Immature natural killer cell (primary cell): Measurements from ENCODE around the gene CCDC69. TPM values are rescaled to one million over a fixed set of nuclear protein-coding genes. Genes with fewer than 3 reads are reported as not detected.
"Not testable (repeated sequence)": the region's sequence is repeated elsewhere in the genome, so short reads cannot be mapped to it uniquely, and the experiment has no call there.

Experiments
- DNase-seq, 3 donors: peaks; one replicate each; pipeline ENCODE4 v3.0.0; 2022; ENCODE audit warnings: mixed read lengths in 1 of 3
- H3K27ac Mint-ChIP-seq, 6 donors: one replicate each; pipeline ENCODE4 v1.8.0; 2020; ENCODE audit warnings: mixed read lengths in 6 of 6, mild to moderate bottlenecking in 5 of 6, inconsistent platforms in 4 of 6, moderate library complexity in 3 of 6
- H3K27me3 Mint-ChIP-seq, 3 donors: one replicate each; pipeline ENCODE4 v1.8.0; 2020 to 2021; ENCODE audit warnings: low read depth in 3 of 3, mild to moderate bottlenecking in 3 of 3, mixed read lengths in 3 of 3, moderate library complexity in 3 of 3, inconsistent platforms in 1 of 3
- H3K36me3 Mint-ChIP-seq, 3 donors: one replicate each; pipeline ENCODE4 v1.8.0; 2020; ENCODE audit warnings: mixed read lengths in 3 of 3, inconsistent platforms in 2 of 3, mild to moderate bottlenecking in 2 of 3
- H3K4me1 Mint-ChIP-seq, 2 donors: one replicate each; pipeline ENCODE4 v1.8.0; 2020; ENCODE audit warnings: inconsistent platforms in 2 of 2, mild to moderate bottlenecking in 2 of 2, mixed read lengths in 2 of 2, moderate library complexity in 1 of 2
- H3K4me3 Mint-ChIP-seq, 5 donors: one replicate each; pipeline ENCODE4 v1.8.0; 2020; ENCODE audit warnings: mild to moderate bottlenecking in 5 of 5, mixed read lengths in 5 of 5, inconsistent platforms in 3 of 5, moderate library complexity in 3 of 5
- H3K9me3 Mint-ChIP-seq, 6 donors: one replicate each; pipeline ENCODE4 v1.8.0; 2020; ENCODE audit warnings: mild to moderate bottlenecking in 6 of 6, mixed read lengths in 6 of 6, inconsistent platforms in 4 of 6, moderate library complexity in 3 of 6
- polyA plus RNA-seq, 3 donors: library from polyadenylated mRNA; unstranded; fragments of 300-500 nt; fragmentation: Illumina TruSeq; gene quantifications; one replicate each; pipeline ENCODE4 v1.2.3, GENCODE V29; 2021

The CCDC69 gene
- polyA plus RNA-seq, 3 donors from 2014 or later = 88.1 to 256 (median 149) TPM

- no peaks in the 10 kb centered on the region for H3K27me3 Mint-ChIP-seq
- peaks cover 4 to 20% (median 8%) of the 10 kb centered on the region in 3 donors for H3K36me3 Mint-ChIP-seq
- H3K9me3 Mint-ChIP-seq = no peaks in the 10 kb centered on the region
Observed at GRCh38 chr5:151178372-151178771, 45.5 kb downstream of the CCDC69 start.

GRCh38 chr5:151176268-151176667 is 47.6 kb downstream of the CCDC69 start:
- H3K36me3 Mint-ChIP-seq = peaks cover 0 to 12% (median 5%) of the 10 kb centered on the region in 3 donors
- H3K4me3 Mint-ChIP-seq, H3K27me3 Mint-ChIP-seq, DNase-seq, H3K9me3 Mint-ChIP-seq: not testable (repeated sequence)
- H3K27ac Mint-ChIP-seq = peak overlapping the region in 1 of 6 donors; percentile 28
- peaks cover 3 to 18% of the 10 kb centered on the region in 2 donors for H3K4me1 Mint-ChIP-seq

More at GRCh38 chr5:151178372-151178771, 45.5 kb downstream of the CCDC69 start:
- peak overlapping the region in 5 of 6 donors; percentile 12 to 68 (median 62) for H3K27ac Mint-ChIP-seq
- H3K4me1 Mint-ChIP-seq = peaks cover 0 to 8% of the 10 kb centered on the region in 2 donors
- DNase-seq = no peak
- H3K4me3 Mint-ChIP-seq = no peak overlapping the region

- Mint-ChIP-seq H3K27ac (peak overlapping the region in 2 of 6 donors; percentile 57 to 75), H3K4me3 (no peak overlapping the region), H3K4me1 (peaks cover 6 to 20% of the 10 kb centered on the region in 2 donors), H3K9me3 (no peaks in the 10 kb centered on the region), H3K27me3 (peaks cover 0 to 4% (median 4%) of the 10 kb centered on the region in 3 donors), H3K36me3 (peaks cover 0 to 7% (median 5%) of the 10 kb centered on the region in 3 donors)
- no peak for DNase-seq
Observed at GRCh38 chr5:151174612-151175101, 49.2 kb downstream of the CCDC69 start.

- H3K27ac Mint-ChIP-seq = peak overlapping the region; percentile 46 to 75 (median 58)
Observed at GRCh38 chr5:151173711-151174611, 49.9 kb downstream of the CCDC69 start.

GRCh38 chr5:151171529-151171928 is 52.4 kb downstream of the CCDC69 start:
- Mint-ChIP-seq H3K27me3 (peaks cover 1 to 7% (median 4%) of the 10 kb centered on the region in 3 donors), H3K9me3 (no peaks in the 10 kb centered on the region), H3K4me3 (no peak overlapping the region), H3K27ac (peak overlapping the region; percentile 19 to 65 (median 58)), H3K36me3 (no peaks in the 10 kb centered on the region), H3K4me1 (peaks cover 6 to 37% of the 10 kb centered on the region in 2 donors)
- no peak for DNase-seq

More at GRCh38 chr5:151173711-151174611, 49.9 kb downstream of the CCDC69 start:
- Mint-ChIP-seq H3K36me3 (peaks cover 0 to 6% (median 5%) of the 10 kb centered on the region in 3 donors), H3K4me1 (peaks cover 6 to 27% of the 10 kb centered on the region in 2 donors), H3K27me3 (peaks cover 0 to 7% (median 4%) of the 10 kb centered on the region in 3 donors), H3K9me3 (no peaks in the 10 kb centered on the region), H3K4me3 (no peak overlapping the region)
- no peak for DNase-seq

- Mint-ChIP-seq H3K27ac (peak overlapping the region in 1 of 6 donors; percentile 26), H3K36me3 (no peaks in the 10 kb centered on the region), H3K4me1 (peaks cover 13 to 37% of the 10 kb centered on the region in 2 donors), H3K4me3 (no peak overlapping the region), H3K9me3 (no peaks in the 10 kb centered on the region), H3K27me3 (peaks cover 3 to 7% (median 7%) of the 10 kb centered on the region in 3 donors)
- DNase-seq = no peak
Observed at GRCh38 chr5:151168602-151169344, 55.1 kb downstream of the CCDC69 start.

GRCh38 chr5:151167022-151167421 is 56.9 kb downstream of the CCDC69 start:
- H3K9me3 Mint-ChIP-seq = no peaks in the 10 kb centered on the region
- H3K4me3 Mint-ChIP-seq = no peak overlapping the region
- peaks cover 3 to 11% (median 7%) of the 10 kb centered on the region in 3 donors for H3K27me3 Mint-ChIP-seq
- H3K27ac Mint-ChIP-seq = no peak overlapping the region
- DNase-seq = no peak
- H3K36me3 Mint-ChIP-seq = no peaks in the 10 kb centered on the region
- H3K4me1 Mint-ChIP-seq = peaks cover 13 to 35% of the 10 kb centered on the region in 2 donors

GRCh38 chr5:151164687-151165392 is 59.1 kb downstream of the CCDC69 start:
- H3K27me3 Mint-ChIP-seq = peaks cover 3 to 8% (median 7%) of the 10 kb centered on the region in 3 donors
- no peaks in the 10 kb centered on the region for H3K36me3 Mint-ChIP-seq
- peak; percentile 73 to 79 (median 76) for DNase-seq
- no peaks in the 10 kb centered on the region for H3K9me3 Mint-ChIP-seq
- H3K27ac Mint-ChIP-seq = no peak overlapping the region
- peaks cover 7 to 27% of the 10 kb centered on the region in 2 donors for H3K4me1 Mint-ChIP-seq
- H3K4me3 Mint-ChIP-seq = no peak overlapping the region

- no peak for DNase-seq
- peaks cover 20 to 24% of the 10 kb centered on the region in 2 donors for H3K4me1 Mint-ChIP-seq
- H3K36me3 Mint-ChIP-seq = no peaks in the 10 kb centered on the region
- H3K9me3 Mint-ChIP-seq = no peaks in the 10 kb centered on the region
- no peak overlapping the region for H3K4me3 Mint-ChIP-seq
- H3K27ac Mint-ChIP-seq = no peak overlapping the region
- H3K27me3 Mint-ChIP-seq = peaks cover 2 to 8% (median 4%) of the 10 kb centered on the region in 3 donors
Observed at GRCh38 chr5:151162776-151163175, 61.1 kb downstream of the CCDC69 start.

- peaks cover 0 to 9% (median 4%) of the 10 kb centered on the region in 3 donors for H3K27me3 Mint-ChIP-seq
- H3K9me3 Mint-ChIP-seq = no peaks in the 10 kb centered on the region
- peak overlapping the region in 2 of 6 donors; percentile 26 to 97 for H3K27ac Mint-ChIP-seq
- no peaks in the 10 kb centered on the region for H3K36me3 Mint-ChIP-seq
- peaks cover 40 to 41% of the 10 kb centered on the region in 2 donors for H3K4me1 Mint-ChIP-seq
- H3K4me3 Mint-ChIP-seq = peak overlapping the region in 4 of 5 donors; percentile 48 to 97 (median 52)
- DNase-seq = no peak
Observed at GRCh38 chr5:151159649-151160373, 64.1 kb downstream of the CCDC69 start.

- DNase-seq = no peak
- peaks cover 0 to 5% (median 4%) of the 10 kb centered on the region in 3 donors for H3K36me3 Mint-ChIP-seq
- H3K4me1 Mint-ChIP-seq = peaks cover 51 to 52% of the 10 kb centered on the region in 2 donors
Observed at GRCh38 chr5:151158287-151158661, 65.6 kb downstream of the CCDC69 start.

GRCh38 chr5:151157426-151158286 is 66.2 kb downstream of the CCDC69 start, which contains the start of gene ANXA6:
ANXA6 (minus strand) TSS chr5:151157779; CDS start chr5:151147901, 9,878 bp downstream.
- no peaks in the 10 kb centered on the region for H3K9me3 Mint-ChIP-seq
- DNase-seq = peak; percentile 67 to 73 (median 73)
- peaks cover 57 to 58% of the 10 kb centered on the region in 2 donors for H3K4me1 Mint-ChIP-seq
- H3K27ac Mint-ChIP-seq = peak within 1 kb of the TSS; percentile 79 to 97 (median 96)
- H3K27me3 Mint-ChIP-seq = peaks cover 2 to 9% (median 4%) of the 10 kb centered on the region in 3 donors
- H3K4me3 Mint-ChIP-seq = peak within 1 kb of the TSS; percentile 91 to 98 (median 96)
- H3K36me3 Mint-ChIP-seq = peaks cover 0 to 5% (median 4%) of the 10 kb centered on the region in 3 donors

More at GRCh38 chr5:151158287-151158661, 65.6 kb downstream of the CCDC69 start:
- Mint-ChIP-seq H3K4me3 (peak overlapping the region; percentile 91 to 98 (median 96)), H3K9me3 (no peaks in the 10 kb centered on the region), H3K27ac (peak overlapping the region; percentile 79 to 97 (median 96)), H3K27me3 (peaks cover 2 to 9% (median 4%) of the 10 kb centered on the region in 3 donors)
